ENCODE results near the gene PPP1R16B. TPM values are rescaled to one million over a fixed set of nuclear protein-coding genes. Genes with fewer than 3 reads are reported as not detected.

The PPP1R16B gene
- total and polyA plus RNA-seq, 10 of the 15 experiments (the other 5 are each of a cell fraction or from before 2014, with no cell fraction given) = 13.4 to 90.2 (median 66.7) TPM

DNA sequence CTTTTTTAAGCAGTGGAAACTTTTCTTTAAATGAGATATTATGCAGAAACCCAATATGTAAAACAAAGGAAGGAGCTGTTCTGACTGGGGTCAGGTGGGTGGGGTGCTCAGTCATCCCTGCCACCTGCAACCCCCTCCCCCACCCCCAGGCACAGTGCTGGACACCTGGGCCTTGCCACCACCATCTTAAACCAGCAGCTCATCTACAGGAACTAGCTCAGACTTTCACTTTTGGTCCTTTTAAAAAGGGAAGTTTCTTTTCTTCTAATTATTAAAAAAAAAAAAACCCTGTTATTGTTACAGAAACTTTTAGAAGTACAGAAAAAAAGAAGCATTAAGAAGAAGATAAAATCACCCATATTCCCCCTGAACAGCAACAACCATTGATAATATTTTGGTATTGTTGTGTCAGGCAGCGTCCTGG lies 37.1 kb downstream of the PPP1R16B start (continued):
- TF ChIP-seq SIX5 (IDR thresholded peaks at IDR 0.05; ENCODE audit: low read depth, low read length, severe bottlenecking) (no peak), MYC (IDR thresholded peaks at IDR 0.05; ENCODE audit: insufficient read depth, insufficient read length, insufficient replicate concordance, low read length, severe bottlenecking) (no peak), RFX5 (IDR thresholded peaks at IDR 0.05; ENCODE audit: low read depth, low read length) (no peak), WRNIP1 (IDR thresholded peaks at IDR 0.05; ENCODE audit: borderline replicate concordance, low read depth, low read length) (no peak), HDAC6 (IDR thresholded peaks at IDR 0.05; ENCODE audit: unreplicated experiment) (no peak), CEBPZ (IDR thresholded peaks at IDR 0.05; ENCODE audit: low read depth, low read length) (no peak), NFIC (IDR thresholded peaks at IDR 0.05; ENCODE audit: low read depth, low read length) (peak; percentile 92), NRF1 (conservative IDR thresholded peaks at IDR 0.05; ENCODE audit: low read depth, low read length) (no peak), NFYB (IDR thresholded peaks at IDR 0.05; ENCODE audit: insufficient read depth, low read depth, low read length) (no peak), KAT2A (conservative IDR thresholded peaks at IDR 0.05; ENCODE audit: control insufficient read depth, low read depth, low read length) (no peak), MTA3 (IDR thresholded peaks at IDR 0.05; ENCODE audit: borderline replicate concordance, low read length) (peak; percentile 78), SMAD1 (IDR thresholded peaks at IDR 0.05; ENCODE audit: low read depth, partially characterized antibody) (no peak), IKZF2 (IDR thresholded peaks at IDR 0.05) (peak; percentile 62 to 74), JUND (IDR thresholded peaks at IDR 0.05; ENCODE audit: low read depth, low read length) (no peak), CTCF (IDR thresholded peaks at IDR 0.05 in 2 of 3, conservative IDR thresholded peaks at IDR 0.05 in 1 of 3; ENCODE audit: control insufficient read depth in 2 of 3, extremely low read depth in 1 of 3, insufficient read depth in 1 of 3, low read depth in 3 of 3, low read length in 3 of 3) (no peak), KLF5 (IDR thresholded peaks at IDR 0.05; ENCODE audit: partially characterized antibody) (no peak)
- TF ChIP-seq, protein P1, sequence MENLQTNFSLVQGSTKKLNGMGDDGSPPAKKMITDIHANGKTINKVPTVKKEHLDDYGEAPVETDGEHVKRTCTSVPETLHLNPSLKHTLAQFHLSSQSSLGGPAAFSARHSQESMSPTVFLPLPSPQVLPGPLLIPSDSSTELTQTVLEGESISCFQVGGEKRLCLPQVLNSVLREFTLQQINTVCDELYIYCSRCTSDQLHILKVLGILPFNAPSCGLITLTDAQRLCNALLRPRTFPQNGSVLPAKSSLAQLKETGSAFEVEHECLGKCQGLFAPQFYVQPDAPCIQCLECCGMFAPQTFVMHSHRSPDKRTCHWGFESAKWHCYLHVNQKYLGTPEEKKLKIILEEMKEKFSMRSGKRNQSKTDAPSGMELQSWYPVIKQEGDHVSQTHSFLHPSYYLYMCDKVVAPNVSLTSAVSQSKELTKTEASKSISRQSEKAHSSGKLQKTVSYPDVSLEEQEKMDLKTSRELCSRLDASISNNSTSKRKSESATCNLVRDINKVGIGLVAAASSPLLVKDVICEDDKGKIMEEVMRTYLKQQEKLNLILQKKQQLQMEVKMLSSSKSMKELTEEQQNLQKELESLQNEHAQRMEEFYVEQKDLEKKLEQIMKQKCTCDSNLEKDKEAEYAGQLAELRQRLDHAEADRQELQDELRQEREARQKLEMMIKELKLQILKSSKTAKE (IDR thresholded peaks at IDR 0.05; ENCODE audit: low read depth, poor library complexity, severe bottlenecking) = peak; percentile 90
- TF ChIP-seq, protein P2, sequence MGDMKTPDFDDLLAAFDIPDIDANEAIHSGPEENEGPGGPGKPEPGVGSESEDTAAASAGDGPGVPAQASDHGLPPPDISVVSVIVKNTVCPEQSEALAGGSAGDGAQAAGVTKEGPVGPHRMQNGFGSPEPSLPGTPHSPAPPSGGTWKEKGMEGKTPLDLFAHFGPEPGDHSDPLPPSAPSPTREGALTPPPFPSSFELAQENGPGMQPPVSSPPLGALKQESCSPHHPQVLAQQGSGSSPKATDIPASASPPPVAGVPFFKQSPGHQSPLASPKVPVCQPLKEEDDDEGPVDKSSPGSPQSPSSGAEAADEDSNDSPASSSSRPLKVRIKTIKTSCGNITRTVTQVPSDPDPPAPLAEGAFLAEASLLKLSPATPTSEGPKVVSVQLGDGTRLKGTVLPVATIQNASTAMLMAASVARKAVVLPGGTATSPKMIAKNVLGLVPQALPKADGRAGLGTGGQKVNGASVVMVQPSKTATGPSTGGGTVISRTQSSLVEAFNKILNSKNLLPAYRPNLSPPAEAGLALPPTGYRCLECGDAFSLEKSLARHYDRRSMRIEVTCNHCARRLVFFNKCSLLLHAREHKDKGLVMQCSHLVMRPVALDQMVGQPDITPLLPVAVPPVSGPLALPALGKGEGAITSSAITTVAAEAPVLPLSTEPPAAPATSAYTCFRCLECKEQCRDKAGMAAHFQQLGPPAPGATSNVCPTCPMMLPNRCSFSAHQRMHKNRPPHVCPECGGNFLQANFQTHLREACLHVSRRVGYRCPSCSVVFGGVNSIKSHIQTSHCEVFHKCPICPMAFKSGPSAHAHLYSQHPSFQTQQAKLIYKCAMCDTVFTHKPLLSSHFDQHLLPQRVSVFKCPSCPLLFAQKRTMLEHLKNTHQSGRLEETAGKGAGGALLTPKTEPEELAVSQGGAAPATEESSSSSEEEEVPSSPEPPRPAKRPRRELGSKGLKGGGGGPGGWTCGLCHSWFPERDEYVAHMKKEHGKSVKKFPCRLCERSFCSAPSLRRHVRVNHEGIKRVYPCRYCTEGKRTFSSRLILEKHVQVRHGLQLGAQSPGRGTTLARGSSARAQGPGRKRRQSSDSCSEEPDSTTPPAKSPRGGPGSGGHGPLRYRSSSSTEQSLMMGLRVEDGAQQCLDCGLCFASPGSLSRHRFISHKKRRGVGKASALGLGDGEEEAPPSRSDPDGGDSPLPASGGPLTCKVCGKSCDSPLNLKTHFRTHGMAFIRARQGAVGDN (IDR thresholded peaks at IDR 0.05) = peak; percentile 45; the same call in 1 of the 2 replicates

Data from GM12878 (cell line).